ENCODE data around the gene OSBP2. TPM values are rescaled to one million over a fixed set of nuclear protein-coding genes. Genes with fewer than 3 reads are reported as not detected.

OSBP2 gene
- total and polyA plus RNA-seq, 2 of the 13 experiments (the other 11 are each of a cell fraction or from before 2014, with no cell fraction given): 5.0 to 7.7 TPM

- ChIA-PET POLR2A (no interaction called here), CTCF (ENCODE audit: low intra/inter-chr PET ratio, low total read pairs) (no interaction called here)
- Histone ChIP-seq H3K79me2 (ENCODE audit: insufficient read depth, low read length) (no peaks in the 10 kb centered on the region), H3K9me3 (ENCODE audit: low read length) (no peaks in the 10 kb centered on the region), H2AFZ (ENCODE audit: low read length) (no peak overlapping the region), H3K27me3 (ENCODE audit: control insufficient read depth in 1 of 2, insufficient read depth in 2 of 2, low read length in 2 of 2) (peaks cover 2 to 3% of the 10 kb centered on the region in 2 experiments; a peak in 1 of 5 replicates), H3K9ac (ENCODE audit: insufficient read depth, low read depth, low read length) (no peak overlapping the region), H3K4me2 (ENCODE audit: low read depth, low read length) (peak overlapping the region; percentile 60), H3K36me3 (replicated peaks in 1 of 2; ENCODE audit: control insufficient read depth in 1 of 2, insufficient read depth in 2 of 2, low read length in 2 of 2) (no peaks in the 10 kb centered on the region), H3K4me1 (ENCODE audit: insufficient read depth, low read length) (peaks cover 27% of the 10 kb centered on the region), H3K27ac (ENCODE audit: extremely low read length, insufficient read depth, low read length) (no peak overlapping the region), H4K20me1 (ENCODE audit: insufficient read depth, low read length) (no peaks in the 10 kb centered on the region), H3K4me3 (replicated peaks in 1 of 3; ENCODE audit: insufficient read depth in 1 of 3, low read depth in 2 of 3, low read length in 3 of 3) (no peak overlapping the region; a peak in 1 of 6 replicates)
- FAIRE-seq (peak; percentile 94), ATAC-seq (peak; percentile 94), DNase-seq (ENCODE audit: low spot score) (peak; percentile 93)
- in situ Hi-C loops (cut with HindIII; ENCODE audit: extremely low pct_ligation_motif_present, low pct_unique_long_range_greater_than_20kb) (no loop called here), intact Hi-C loops (cut with micrococcal nuclease; ENCODE audit: unreplicated experiment) (no loop called here)
- WGBS (ENCODE audit: low lambda C conversion rate): 36% methylated on average over 9 of the region's 19 CpGs
- BruUV-seq (replicated peaks): no TSS peak
- TF ChIP-seq TMF1 (CRISPR knock-in tag; IDR thresholded peaks at IDR 0.05; ENCODE audit: low read depth) (no peak), ZNF501 (CRISPR knock-in tag; IDR thresholded peaks at IDR 0.05) (no peak), ELK4 (CRISPR knock-in tag; IDR thresholded peaks at IDR 0.05; ENCODE audit: borderline replicate concordance) (no peak), DRAP1 (CRISPR knock-in tag; IDR thresholded peaks at IDR 0.05) (peak; percentile 24; the same call in 1 of the 2 replicates), EP300 (IDR thresholded peaks at IDR 0.05; ENCODE audit: low read depth in 2 of 2, low read length in 2 of 2) (no peak), EP300 (CRISPR knock-in tag; IDR thresholded peaks at IDR 0.05; ENCODE audit: borderline replicate concordance) (no peak), ZMYM4 (CRISPR knock-in tag; IDR thresholded peaks at IDR 0.05) (peak; percentile 50; the same call in 1 of the 2 replicates), ZNF333 (CRISPR knock-in tag; IDR thresholded peaks at IDR 0.05; ENCODE audit: borderline replicate concordance) (peak; percentile 89), ZZZ3 (CRISPR knock-in tag; IDR thresholded peaks at IDR 0.05; ENCODE audit: borderline replicate concordance) (no peak), KDM5A (IDR thresholded peaks at IDR 0.05; ENCODE audit: borderline replicate concordance, low read length) (no peak), NR2F6 (IDR thresholded peaks at IDR 0.05) (no peak), NR2F6 (CRISPR knock-in tag; IDR thresholded peaks at IDR 0.05) (peak; percentile 64; the same call in 1 of the 2 replicates), ARID4A (CRISPR knock-in tag; IDR thresholded peaks at IDR 0.05; ENCODE audit: borderline replicate concordance) (peak; percentile 40; the same call in 1 of the 2 replicates), ZXDC (CRISPR knock-in tag; IDR thresholded peaks at IDR 0.05) (no peak)
Observed at GRCh38 chr22:30863081-30863833, 168.6 kb downstream of the OSBP2 start.
